B cell (primary cell): ENCODE measurements around the gene PCSK6. TPM values are rescaled to one million over a fixed set of nuclear protein-coding genes. Genes with fewer than 3 reads are reported as not detected.
"Not testable (repeated sequence)": the region's sequence is repeated elsewhere in the genome, so short reads cannot be mapped to it uniquely, and the experiment has no call there.

Experiments
- ATAC-seq: fragments of 200-7000 bp; cut with Tn5 transposase; one replicate; pipeline ENCODE4 v1.10.0; 2021; ENCODE audit warnings: low read depth, mild to moderate bottlenecking, moderate number of reproducible peaks, moderate library complexity
- CTCF ChIA-PET: fragments of 350-600 bp; sonication (Branson Sonifier 250); formaldehyde crosslinking; loops from one replicate; lab custom pipeline; 2021; ENCODE audit warnings: antibody characterized with exemption, inconsistent platforms; lab: Charles Lee
- POLR2A ChIA-PET: fragments of 350-600 bp; sonication (Branson Sonifier 250); formaldehyde crosslinking; loops from one replicate; lab custom pipeline; 2021; ENCODE audit warnings: antibody characterized with exemption; lab: Charles Lee
- DNase-seq: peaks from one replicate; pipeline ENCODE4 v3.0.0; 2013
- H2AFZ ChIP-seq: 2 replicates; pipeline ENCODE4 v1.6.1; 2012; ENCODE audit warnings: mild to moderate bottlenecking, low read depth, low read length; ENCODE audit not compliant: insufficient read depth, poor library complexity, severe bottlenecking
- H3K27ac ChIP-seq, 2 donors: 1 replicate in 1 of 2; 2 replicates in 1 of 2; pipeline ENCODE4 v1.5.1; 2012 to 2013; ENCODE audit warnings: low read length in 2 of 2, mild to moderate bottlenecking in 2 of 2, moderate library complexity in 1 of 2
- H3K27me3 ChIP-seq, 4 experiments: fragments of 200-600 bp in 1 of 4; sonication (generic) in 1 of 4; replicated peaks in 1 of 4; 1 replicate in 2 of 4; 2 replicates in 2 of 4; pipeline versions ENCODE4 v1.6.1 to v1.7.0; 2013 to 2016; ENCODE audit warnings: low read length in 3 of 4, mild to moderate bottlenecking in 2 of 4, mixed read lengths in 1 of 4, moderate library complexity in 1 of 4; ENCODE audit not compliant: insufficient read depth in 4 of 4, control insufficient read depth in 3 of 4; ENCODE audit errors: control extremely low read depth in 1 of 4
- H3K36me3 ChIP-seq, 2 experiments: replicated peaks in 1 of 2; 1 replicate in 1 of 2; 2 replicates in 1 of 2; pipeline versions ENCODE4 v1.6.1 to v1.7.1; 2013; ENCODE audit warnings: low read length in 1 of 2; ENCODE audit not compliant: insufficient read depth in 2 of 2, control insufficient read depth in 1 of 2; ENCODE audit errors: control extremely low read depth in 1 of 2, extremely low read depth in 1 of 2
- H3K4me1 ChIP-seq, 2 donors: fragments of 200-600 bp in 1 of 2; sonication (generic) in 1 of 2; 1 replicate in 1 of 2; 2 replicates in 1 of 2; pipeline versions ENCODE4 v1.5.1 to v1.6.1; 2013 to 2017; ENCODE audit warnings: low read length in 2 of 2; ENCODE audit not compliant: control insufficient read depth in 2 of 2, insufficient read depth in 2 of 2
- H3K4me2 ChIP-seq: replicated peaks from 2 replicates; pipeline ENCODE3; 2012; ENCODE audit warnings: mild to moderate bottlenecking, low read depth, low read length; ENCODE audit not compliant: poor library complexity, severe bottlenecking
- H3K4me3 ChIP-seq, 5 experiments: fragments of 200-600 bp in 1 of 5; sonication (generic) in 1 of 5; 1 replicate in 3 of 5; 2 replicates in 2 of 5; pipeline versions ENCODE4 v1.5.1 to v1.7.0; 2011 to 2016; ENCODE audit warnings: low read length in 4 of 5, mild to moderate bottlenecking in 4 of 5, low read depth in 2 of 5, control low read depth in 1 of 5, moderate library complexity in 1 of 5; ENCODE audit not compliant: insufficient read depth in 1 of 5; ENCODE audit errors: control extremely low read depth in 1 of 5, extremely low read depth in 1 of 5
- H3K79me2 ChIP-seq: fragments of 200-600 bp; sonication (generic); one replicate; pipeline ENCODE4 v1.6.0; 2016; ENCODE audit warnings: low read length; ENCODE audit not compliant: control insufficient read depth, insufficient read depth
- H3K9ac ChIP-seq: fragments of 200-600 bp; sonication (generic); 2 replicates; pipeline ENCODE4 v1.6.1; 2017; ENCODE audit warnings: mild to moderate bottlenecking, low read length, moderate library complexity
- H3K9me3 ChIP-seq, 3 donors: one replicate each; pipeline versions ENCODE4 v1.6.1 to v1.7.1; 2013; ENCODE audit warnings: low read length in 2 of 3; ENCODE audit not compliant: control insufficient read depth in 2 of 3, insufficient read depth in 1 of 3; ENCODE audit errors: control extremely low read depth in 1 of 3
- H4K20me1 ChIP-seq: 2 replicates; pipeline ENCODE4 v1.6.0; 2012; ENCODE audit warnings: mild to moderate bottlenecking, low read length; ENCODE audit not compliant: insufficient read depth, control insufficient read depth, poor library complexity, severe bottlenecking
- H3K27ac Mint-ChIP-seq: one replicate; pipeline ENCODE4 v1.8.0; 2021; ENCODE audit warnings: mixed read lengths
- H3K27me3 Mint-ChIP-seq: one replicate; pipeline ENCODE4 v1.8.0; 2021; ENCODE audit warnings: mixed read lengths
- H3K4me1 Mint-ChIP-seq: one replicate; pipeline ENCODE4 v1.8.0; 2021; ENCODE audit warnings: mixed read lengths
- H3K4me3 Mint-ChIP-seq: one replicate; pipeline ENCODE4 v1.8.0; 2021; ENCODE audit warnings: mixed read lengths
- H3K9me3 Mint-ChIP-seq: one replicate; pipeline ENCODE4 v1.8.0; 2022; ENCODE audit warnings: mixed read lengths; ENCODE audit not compliant: insufficient read depth
- EZH2 ChIP-seq: IDR thresholded peaks from 2 replicates; pipeline ENCODE4 v1.6.1; 2012; ENCODE audit warnings: borderline replicate concordance, low read depth, mild to moderate bottlenecking, moderate library complexity, low read length; ENCODE audit not compliant: insufficient read depth, poor library complexity, severe bottlenecking
- WGBS: methylation state at CpG from one replicate; pipeline ENCODE4 v1.1.5; 2013; ENCODE audit warnings: missing lambda C conversion rate; ENCODE audit not compliant: insufficient coverage; 5-methylcytosine and 5-hydroxymethylcytosine counted together
- intact Hi-C: fragments of 100-400 bp; cut with micrococcal nuclease; formaldehyde crosslinking; loops from one replicate; pipeline ENCODE4 v1.10.0; 2022
- polyA plus RNA-seq: library from polyadenylated mRNA; depleted of rRNA; stranded (reverse); fragments of >200 nt; gene quantifications from 2 replicates; pipeline ENCODE4 v1.2.3, GENCODE V29; 2012
- total RNA-seq, 2 donors: library from RNA; stranded (reverse); fragments of 120-200 nt in 1 of 2; gene quantifications; 1 replicate in 1 of 2; 2 replicates in 1 of 2; pipeline versions ENCODE4 v1.2.3 to v1.2.4, GENCODE V29; 2013 to 2022
- TF ChIP-seq, protein P1 (sequence below): fragments of 200-600 bp; IDR thresholded peaks from one replicate; pipeline ENCODE4 v1.8.0; 2022; ENCODE audit warnings: antibody characterized with exemption, mild to moderate bottlenecking

PCSK6 gene
- total and polyA plus RNA-seq, 2 donors (not counting 1 experiment from before 2014, with no cell fraction given), result 0.66 to 1.6 TPM

DNA sequence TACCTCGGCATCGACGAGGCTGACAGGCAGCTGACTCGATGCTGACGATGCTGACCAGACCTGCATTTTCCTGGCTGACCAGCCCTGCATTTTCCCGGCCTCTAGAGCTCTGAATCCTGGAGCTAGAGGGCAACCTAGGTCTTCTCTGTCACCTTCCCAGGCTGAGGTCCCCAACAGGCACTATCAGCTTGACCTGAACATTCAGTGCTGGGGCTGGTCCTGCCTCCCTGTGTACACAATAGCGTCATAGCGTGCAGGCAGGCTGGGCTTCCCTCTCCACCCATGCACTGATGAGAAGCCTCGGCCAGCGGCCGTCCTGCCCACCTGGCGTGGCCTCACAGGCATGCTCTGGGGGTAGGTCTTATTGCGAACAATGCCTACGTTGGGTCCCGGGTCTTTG, 132.2 kb downstream of the PCSK6 start:
- no peak overlapping the region for H2AFZ ChIP-seq
- H3K9ac ChIP-seq, result no peak overlapping the region
- no peaks in the 10 kb centered on the region for H3K79me2 ChIP-seq
- Mint-ChIP-seq H3K4me3 (no peak overlapping the region), H3K27ac (no peak overlapping the region), H3K9me3 (no peaks in the 10 kb centered on the region), H3K27me3 (peaks cover 22% of the 10 kb centered on the region), H3K4me1 (no peaks in the 10 kb centered on the region)
- intact Hi-C loops, result no loop called here
- no peaks in the 10 kb centered on the region for H3K27me3 ChIP-seq
- no peaks in the 10 kb centered on the region for H4K20me1 ChIP-seq
- WGBS, result 86% methylated on average over 12 of the region's 15 CpGs
- ChIA-PET CTCF (no interaction called here), POLR2A (no interaction called here)
- no peaks in the 10 kb centered on the region for H3K36me3 ChIP-seq
- ATAC-seq (no peak), DNase-seq (no peak)
- TF ChIP-seq EZH2, result no peak
- TF ChIP-seq, protein P1, sequence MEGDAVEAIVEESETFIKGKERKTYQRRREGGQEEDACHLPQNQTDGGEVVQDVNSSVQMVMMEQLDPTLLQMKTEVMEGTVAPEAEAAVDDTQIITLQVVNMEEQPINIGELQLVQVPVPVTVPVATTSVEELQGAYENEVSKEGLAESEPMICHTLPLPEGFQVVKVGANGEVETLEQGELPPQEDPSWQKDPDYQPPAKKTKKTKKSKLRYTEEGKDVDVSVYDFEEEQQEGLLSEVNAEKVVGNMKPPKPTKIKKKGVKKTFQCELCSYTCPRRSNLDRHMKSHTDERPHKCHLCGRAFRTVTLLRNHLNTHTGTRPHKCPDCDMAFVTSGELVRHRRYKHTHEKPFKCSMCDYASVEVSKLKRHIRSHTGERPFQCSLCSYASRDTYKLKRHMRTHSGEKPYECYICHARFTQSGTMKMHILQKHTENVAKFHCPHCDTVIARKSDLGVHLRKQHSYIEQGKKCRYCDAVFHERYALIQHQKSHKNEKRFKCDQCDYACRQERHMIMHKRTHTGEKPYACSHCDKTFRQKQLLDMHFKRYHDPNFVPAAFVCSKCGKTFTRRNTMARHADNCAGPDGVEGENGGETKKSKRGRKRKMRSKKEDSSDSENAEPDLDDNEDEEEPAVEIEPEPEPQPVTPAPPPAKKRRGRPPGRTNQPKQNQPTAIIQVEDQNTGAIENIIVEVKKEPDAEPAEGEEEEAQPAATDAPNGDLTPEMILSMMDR, result no peak
- no peak overlapping the region for H3K27ac ChIP-seq
- no peaks in the 10 kb centered on the region for H3K4me1 ChIP-seq
- H3K4me3 ChIP-seq, result no peak overlapping the region
- H3K4me2 ChIP-seq, result no peak overlapping the region
- no peaks in the 10 kb centered on the region for H3K9me3 ChIP-seq

DNA sequence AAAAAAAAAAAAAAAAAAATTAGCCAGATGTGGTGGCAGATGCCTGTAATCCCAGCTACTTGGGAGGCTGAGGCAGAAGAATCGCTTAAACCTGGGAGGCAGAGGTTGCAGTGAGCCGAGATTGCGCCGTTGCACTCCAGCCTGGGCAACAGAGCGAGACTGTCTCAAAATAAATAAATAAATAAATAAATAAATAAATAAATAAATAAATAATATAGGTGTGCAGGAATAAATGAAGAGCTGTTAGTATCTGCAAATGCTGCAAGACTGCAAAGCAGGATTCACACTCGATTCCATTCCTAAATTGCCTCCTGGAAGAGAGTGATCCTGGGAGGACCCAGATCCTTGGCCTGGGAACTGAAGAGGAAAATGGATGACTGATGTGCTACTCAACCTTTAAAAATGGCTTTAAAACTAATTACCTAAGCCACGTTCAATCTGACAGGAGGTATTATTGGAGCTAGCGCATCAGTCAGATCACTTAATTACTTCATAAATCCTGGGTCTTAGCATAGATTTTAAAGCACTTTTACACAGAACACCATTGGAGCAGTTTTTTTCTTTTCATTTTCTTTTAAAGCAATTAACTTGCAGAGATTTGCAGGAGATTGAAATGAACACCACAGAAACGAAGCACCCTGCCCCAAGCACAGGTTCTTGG, 132.9 kb downstream of the PCSK6 start:
- H3K36me3 ChIP-seq, H3K27me3 ChIP-seq, DNase-seq, H2AFZ ChIP-seq, H3K4me1 ChIP-seq, intact Hi-C loops, H3K9me3 ChIP-seq, H3K4me1 Mint-ChIP-seq, H3K79me2 ChIP-seq, CTCF ChIA-PET, H4K20me1 ChIP-seq, H3K27ac Mint-ChIP-seq, H3K9ac ChIP-seq, H3K9me3 Mint-ChIP-seq, H3K4me3 Mint-ChIP-seq, H3K27ac ChIP-seq, POLR2A ChIA-PET, ATAC-seq, H3K4me3 ChIP-seq, H3K4me2 ChIP-seq: not testable (repeated sequence)
- H3K27me3 Mint-ChIP-seq, result peaks cover 21% of the 10 kb centered on the region
- 93% methylated on average over 2 of the region's 9 CpGs for WGBS
